EL (cell line): Measurements from ENCODE around the gene GGA3.

Experiments used
- DNase-seq: peaks from one replicate; pipeline ENCODE4 v3.0.0-alpha.2; 2016

GGA3 gene

GRCh38 chr17:75244133-75244866 is 17.1 kb downstream of the GGA3 start:
- no peak for DNase-seq

GRCh38 chr17:75242461-75243042 is 18.9 kb downstream of the GGA3 start:
- DNase-seq = no peak

- DNase-seq = peak; percentile 42
Measured at GRCh38 chr17:75241996-75242460, 19.4 kb downstream of the GGA3 start.

- no peak for DNase-seq
Measured at GRCh38 chr17:75241502-75241901, 19.9 kb downstream of the GGA3 start.

- DNase-seq = no peak
Measured at GRCh38 chr17:75241143-75241430, 20.3 kb downstream of the GGA3 start.

GRCh38 chr17:75240394-75241142 is 20.8 kb downstream of the GGA3 start:
- DNase-seq = peak; percentile 44

- DNase-seq = no peak
Measured at GRCh38 chr17:75239778-75240393, 21.5 kb downstream of the GGA3 start.

- DNase-seq = no peak
Measured at GRCh38 chr17:75239214-75239613, 22.2 kb downstream of the GGA3 start.

- DNase-seq = peak; percentile 70
Measured at GRCh38 chr17:75238684-75239191, 22.7 kb downstream of the GGA3 start.

- DNase-seq = no peak
Measured at GRCh38 chr17:75238020-75238580, 23.3 kb downstream of the GGA3 start.

- no peak for DNase-seq
Measured at GRCh38 chr17:75237100-75238014, 24.0 kb downstream of the GGA3 start.

GRCh38 chr17:75232786-75233185 is 28.6 kb downstream of the GGA3 start:
- no peak for DNase-seq

- no peak for DNase-seq
Measured at GRCh38 chr17:75231741-75232464, 29.5 kb downstream of the GGA3 start.

GRCh38 chr17:75231071-75231470 is 30.3 kb downstream of the GGA3 start:
- no peak for DNase-seq

GRCh38 chr17:75228847-75229246 is 32.6 kb downstream of the GGA3 start:
- no peak for DNase-seq

- no peak for DNase-seq
Measured at GRCh38 chr17:75228305-75228704, 33.1 kb downstream of the GGA3 start.

GRCh38 chr17:75227729-75228128 is 33.7 kb downstream of the GGA3 start:
- no peak for DNase-seq

GRCh38 chr17:75225016-75225415 is 36.4 kb downstream of the GGA3 start:
- DNase-seq = no peak

- no peak for DNase-seq
Measured at GRCh38 chr17:75219815-75220214, 41.6 kb downstream of the GGA3 start.

- no peak for DNase-seq
Measured at GRCh38 chr17:75218131-75218530, 43.3 kb downstream of the GGA3 start.

GRCh38 chr17:75209061-75209460 is 52.3 kb downstream of the GGA3 start:
- no peak for DNase-seq
